Superior temporal gyrus (tissue), 1 donor: Measurements from ENCODE around the gene BICRA.

Experiments
- DNase-seq: peaks from one replicate; pipeline ENCODE4 v3.0.0-alpha.2; 2016; ENCODE audit errors: extremely low spot score

BICRA gene

GRCh38 chr19:47693903-47694302 is 85.0 kb downstream of the BICRA start:
- no peak for DNase-seq

- DNase-seq, result no peak
Observed at GRCh38 chr19:47694466-47695273, 85.7 kb downstream of the BICRA start.

- DNase-seq, result no peak
Observed at GRCh38 chr19:47695533-47696262, 86.8 kb downstream of the BICRA start.

- DNase-seq, result no peak
Observed at GRCh38 chr19:47696635-47697034, 87.7 kb downstream of the BICRA start.

- peak; percentile 93 for DNase-seq
Observed at GRCh38 chr19:47697863-47698609, 89.1 kb downstream of the BICRA start.

GRCh38 chr19:47698631-47699359 is 89.9 kb downstream of the BICRA start:
- DNase-seq, result no peak

GRCh38 chr19:47699360-47699917 is 90.5 kb downstream of the BICRA start:
- DNase-seq, result no peak

- no peak for DNase-seq
Observed at GRCh38 chr19:47700934-47701716, 92.2 kb downstream of the BICRA start.

- no peak for DNase-seq
Observed at GRCh38 chr19:47701717-47702552, 93.0 kb downstream of the BICRA start.

- no peak for DNase-seq
Observed at GRCh38 chr19:47702671-47703070, 93.7 kb downstream of the BICRA start.

GRCh38 chr19:47703301-47703700 is 94.4 kb downstream of the BICRA start:
- DNase-seq, result no peak

GRCh38 chr19:47704024-47704423 is 95.1 kb downstream of the BICRA start:
- DNase-seq, result no peak

GRCh38 chr19:47704656-47705055 is 95.7 kb downstream of the BICRA start:
- no peak for DNase-seq

GRCh38 chr19:47707135-47707925 is 98.4 kb downstream of the BICRA start:
- peak; percentile 83 for DNase-seq

- DNase-seq, result no peak
Observed at GRCh38 chr19:47711652-47712242, 102.8 kb downstream of the BICRA start.

GRCh38 chr19:47713046-47714021 is 104.4 kb downstream of the BICRA start, which contains the start of gene EHD2:
TSS of gene EHD2 (plus strand) at chr19:47713422. CDS start at chr19:47716613, 3,191 bp downstream.
- DNase-seq, result no peak

GRCh38 chr19:47714339-47714738 is 105.4 kb downstream of the BICRA start:
- DNase-seq, result no peak
